Hepatocyte (in vitro differentiated cells): ENCODE measurements around the gene AICDA.
"Not testable (repeated sequence)": the region's sequence is repeated elsewhere in the genome, so short reads cannot be mapped to it uniquely, and the experiment has no call there.

Source experiments
- EZH2 ChIP-seq: fragments of 200-600 bp; sonication (generic); IDR thresholded peaks from 2 replicates; pipeline ENCODE4 v1.6.1; 2016; ENCODE audit warnings: antibody characterized with exemption, mild to moderate bottlenecking, borderline replicate concordance
- EZH2phosphoT487 ChIP-seq: fragments of 200-600 bp; sonication (generic); IDR thresholded peaks from one replicate; pipeline ENCODE4 v1.6.1; 2018; ENCODE audit warnings: antibody characterized with exemption, mild to moderate bottlenecking, low read depth, moderate library complexity; ENCODE audit not compliant: unreplicated experiment, severe bottlenecking
- TF ChIP-seq, protein P1 (sequence below): fragments of 200-600 bp; sonication (generic); IDR thresholded peaks from 2 replicates; pipeline ENCODE4 v1.5.1; 2016; ENCODE audit warnings: antibody characterized with exemption, mild to moderate bottlenecking; ENCODE audit not compliant: poor library complexity

DNA sequence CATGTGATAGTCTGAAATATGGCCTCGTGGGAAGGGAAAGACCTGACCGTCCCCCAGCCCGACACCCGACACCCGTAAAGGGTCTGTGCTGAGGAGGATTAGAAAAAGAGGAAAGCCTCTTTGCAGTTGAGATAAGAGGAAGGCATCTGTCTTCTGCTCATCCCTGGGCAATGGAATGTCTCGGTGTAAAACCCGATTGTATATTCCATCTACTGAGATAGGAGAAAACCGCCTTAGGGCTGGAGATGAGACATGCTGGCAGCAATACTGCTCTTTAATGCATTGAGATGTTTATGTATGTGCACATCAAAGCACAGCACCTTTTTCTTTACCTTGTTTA, 23.3 kb upstream of the AICDA start:
- TF ChIP-seq, protein P1, sequence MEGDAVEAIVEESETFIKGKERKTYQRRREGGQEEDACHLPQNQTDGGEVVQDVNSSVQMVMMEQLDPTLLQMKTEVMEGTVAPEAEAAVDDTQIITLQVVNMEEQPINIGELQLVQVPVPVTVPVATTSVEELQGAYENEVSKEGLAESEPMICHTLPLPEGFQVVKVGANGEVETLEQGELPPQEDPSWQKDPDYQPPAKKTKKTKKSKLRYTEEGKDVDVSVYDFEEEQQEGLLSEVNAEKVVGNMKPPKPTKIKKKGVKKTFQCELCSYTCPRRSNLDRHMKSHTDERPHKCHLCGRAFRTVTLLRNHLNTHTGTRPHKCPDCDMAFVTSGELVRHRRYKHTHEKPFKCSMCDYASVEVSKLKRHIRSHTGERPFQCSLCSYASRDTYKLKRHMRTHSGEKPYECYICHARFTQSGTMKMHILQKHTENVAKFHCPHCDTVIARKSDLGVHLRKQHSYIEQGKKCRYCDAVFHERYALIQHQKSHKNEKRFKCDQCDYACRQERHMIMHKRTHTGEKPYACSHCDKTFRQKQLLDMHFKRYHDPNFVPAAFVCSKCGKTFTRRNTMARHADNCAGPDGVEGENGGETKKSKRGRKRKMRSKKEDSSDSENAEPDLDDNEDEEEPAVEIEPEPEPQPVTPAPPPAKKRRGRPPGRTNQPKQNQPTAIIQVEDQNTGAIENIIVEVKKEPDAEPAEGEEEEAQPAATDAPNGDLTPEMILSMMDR, result not testable (repeated sequence)
- not testable (repeated sequence) for TF ChIP-seq EZH2, EZH2phosphoT487
